NCI-H1436 (cell line): ENCODE results near the gene FCGBP.
"Not testable (repeated sequence)": the region's sequence is repeated elsewhere in the genome, so short reads cannot be mapped to it uniquely, and the experiment has no call there.

Experiments
- DNase-seq: peaks from one replicate; lab custom pipeline; 2025; lab: John Stamatoyannopoulos, UW

Gene FCGBP

DNA sequence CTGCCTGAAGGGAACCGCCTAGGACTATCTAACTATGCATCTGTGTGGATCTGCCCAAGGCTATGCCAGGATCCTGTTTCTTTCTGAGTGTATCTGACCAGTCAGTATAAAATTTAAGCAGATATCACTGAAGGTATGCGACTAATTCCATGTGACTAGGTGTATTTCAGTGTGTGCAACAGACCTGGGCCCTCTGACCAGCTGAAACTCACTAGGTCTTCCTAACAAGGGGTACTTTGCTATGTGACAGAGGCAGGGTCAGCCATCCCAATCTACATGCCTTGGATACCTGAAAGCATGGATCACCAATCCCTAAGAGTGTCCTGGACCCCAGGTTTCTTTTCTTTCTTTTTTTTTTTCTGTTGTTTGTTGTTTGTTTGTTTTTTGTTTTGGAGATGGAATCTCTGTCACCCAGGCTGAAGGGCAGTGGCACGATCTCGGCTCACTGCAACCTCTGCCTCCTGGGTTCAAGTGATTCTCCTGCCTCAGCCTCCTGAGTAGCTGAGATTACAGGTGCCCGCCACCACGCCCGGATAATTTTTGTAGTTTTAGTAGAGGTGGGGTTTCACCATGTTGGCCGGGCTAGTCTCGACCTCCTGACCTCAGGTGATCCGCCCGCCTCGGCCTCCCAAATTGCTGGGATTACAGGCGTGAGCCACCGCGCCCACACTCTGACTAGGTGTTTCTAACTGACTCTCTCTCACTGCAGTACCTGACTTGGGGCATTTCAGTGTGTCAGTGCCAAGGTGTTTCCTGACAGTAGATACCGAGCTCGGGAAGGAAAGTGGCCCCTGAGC is 43.5 kb downstream of the FCGBP start:
- DNase-seq: no peak

DNA sequence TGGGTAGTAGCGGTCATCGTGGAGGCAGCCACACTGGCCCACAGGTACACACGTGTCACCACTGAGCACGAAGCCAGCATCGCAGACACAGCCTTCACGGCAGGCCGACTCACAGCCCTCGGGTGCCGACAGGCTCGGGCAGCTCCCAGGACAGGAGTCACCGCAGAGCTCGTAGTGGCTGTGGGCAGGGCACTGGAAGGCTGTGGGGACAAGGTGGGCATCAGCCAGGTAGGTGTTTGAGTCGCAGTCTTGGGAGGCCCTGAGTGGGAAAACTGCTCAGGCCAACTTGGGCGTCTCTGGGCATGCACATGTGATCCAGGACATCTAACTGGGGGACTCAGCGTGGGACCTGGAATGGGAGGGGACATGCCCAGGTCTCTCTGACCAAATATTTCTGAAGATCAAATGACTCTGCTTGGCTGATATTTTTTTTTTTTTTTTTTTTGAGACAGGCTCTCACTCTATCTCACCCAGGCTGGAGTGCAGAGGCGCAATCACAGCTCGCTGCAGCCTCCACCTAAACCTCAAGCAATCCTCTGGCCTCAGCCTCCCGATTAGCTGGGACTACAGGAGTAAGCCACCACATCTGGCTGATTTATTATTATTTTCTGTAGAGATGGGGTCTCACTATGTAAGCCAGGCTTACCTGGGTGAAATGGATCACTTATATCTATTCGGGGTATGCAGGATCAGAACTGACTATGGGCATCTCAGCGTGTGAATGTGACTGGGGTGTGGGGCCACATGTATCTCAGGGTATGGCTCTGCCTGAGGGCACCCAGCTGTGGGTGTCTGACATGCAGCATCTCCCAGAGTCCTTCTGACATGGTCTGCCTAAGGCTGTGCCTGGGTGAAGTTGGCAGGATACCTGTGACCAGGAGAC is 44.3 kb downstream of the FCGBP start:
- not testable (repeated sequence) for DNase-seq

DNA sequence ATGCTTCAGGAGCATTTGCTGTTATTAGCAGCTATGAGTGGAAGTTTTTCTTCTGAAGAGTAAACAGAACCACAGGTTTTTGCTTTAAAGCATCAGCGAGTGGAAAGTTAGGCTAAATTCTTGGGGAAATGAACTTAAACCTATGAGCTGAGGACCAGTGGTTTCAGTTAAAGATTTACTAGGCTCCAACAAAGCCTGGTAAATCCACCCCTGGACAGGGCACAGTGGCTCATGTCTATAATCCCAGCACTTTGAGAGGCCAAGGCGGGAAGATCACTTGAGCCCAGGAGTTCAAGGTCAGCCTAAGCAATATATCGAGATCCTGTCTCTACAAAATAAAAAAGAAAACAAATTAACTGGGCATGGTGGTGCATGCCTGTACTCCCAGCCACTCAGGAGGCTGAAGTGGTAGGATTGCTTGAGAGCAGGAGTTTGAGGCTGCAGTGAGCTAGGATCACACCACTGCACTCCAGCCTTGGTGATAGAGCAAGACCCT is 46.9 kb downstream of the FCGBP start:
- DNase-seq: not testable (repeated sequence)

DNA sequence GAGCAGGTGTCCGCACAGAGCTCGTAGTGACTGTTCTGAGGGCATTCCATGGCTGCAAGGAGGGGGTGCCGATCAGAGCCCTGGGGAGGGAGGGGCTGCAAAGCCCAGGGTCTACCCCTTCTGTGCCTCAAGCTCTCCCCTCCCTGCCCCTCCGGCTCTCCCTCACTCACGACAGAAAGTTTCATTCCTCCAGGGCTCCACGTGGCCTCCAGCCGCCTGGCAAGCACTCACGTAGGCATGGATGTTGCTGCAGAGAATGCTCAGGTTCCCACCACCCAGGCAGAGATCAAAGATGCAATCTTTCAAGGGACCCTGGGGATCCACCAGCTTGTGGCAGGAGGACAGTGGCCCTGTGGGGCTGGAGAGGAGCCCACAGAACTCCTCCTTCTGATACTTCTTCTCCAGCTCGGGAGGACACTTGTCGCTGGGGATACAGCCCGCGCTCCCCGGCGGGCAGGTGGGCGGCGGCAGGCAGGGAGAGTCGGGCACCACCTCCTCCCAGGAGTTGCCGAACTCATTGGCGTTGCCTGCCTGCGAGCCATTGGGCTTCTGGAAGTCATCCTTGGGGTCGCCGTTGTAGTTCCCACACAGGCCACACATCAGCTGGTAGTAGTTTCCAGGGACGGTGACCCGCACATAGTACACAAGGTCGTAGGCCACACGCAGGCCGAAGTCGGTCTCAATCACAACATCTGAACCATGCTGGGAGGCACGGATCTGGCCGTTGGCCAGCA is 48.4 kb downstream of the FCGBP start:
- DNase-seq: not testable (repeated sequence)

DNA sequence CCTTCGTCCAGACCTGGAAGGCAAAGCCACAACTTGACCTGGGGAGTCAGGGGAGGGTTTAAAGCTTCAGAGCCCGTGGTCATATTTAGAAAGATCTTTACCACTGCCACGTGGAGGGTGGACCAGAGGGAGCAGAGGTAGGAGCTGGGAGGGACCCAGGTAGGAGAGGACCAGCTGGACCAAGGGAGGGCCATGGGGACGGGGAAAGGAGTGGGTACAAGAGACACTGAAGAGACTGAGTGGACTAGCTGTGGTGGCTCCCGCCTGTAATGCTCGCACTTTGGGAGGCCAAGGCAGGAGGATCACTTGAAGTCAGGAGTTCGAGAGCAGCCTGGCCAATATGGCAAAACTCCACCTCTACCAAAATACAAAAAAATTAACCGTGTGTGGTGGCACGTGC is 49.7 kb downstream of the FCGBP start:
- not testable (repeated sequence) for DNase-seq
